ENCODE data around the gene GRPEL2. TPM values are rescaled to one million over a fixed set of nuclear protein-coding genes. Genes with fewer than 3 reads are reported as not detected.

The GRPEL2 gene
- polyA plus RNA-seq, 3 donors = 1.9 to 2.7 (median 2.0) TPM

- Mint-ChIP-seq H3K27me3 (ENCODE audit: low read depth in 3 of 3) (peaks cover 0 to 6% (median 0%) of the 10 kb centered on the region in 3 donors), H3K36me3 (no peaks in the 10 kb centered on the region), H3K9me3 (no peaks in the 10 kb centered on the region), H3K4me1 (peaks cover 7% of the 10 kb centered on the region), H3K4me3 (no peak overlapping the region), H3K27ac (no peak overlapping the region)
- H4K20me1 ChIP-seq (ENCODE audit: insufficient read depth, low read length) = no peaks in the 10 kb centered on the region
- H3K4me2 ChIP-seq (replicated peaks; ENCODE audit: extremely low read depth, low read length, poor library complexity, severe bottlenecking) = no peak overlapping the region
- DNase-seq = no peak
- no peak overlapping the region for H2AFZ ChIP-seq (ENCODE audit: insufficient read depth, low read depth, low read length, poor library complexity, severe bottlenecking)
- no peaks in the 10 kb centered on the region for H3K79me2 ChIP-seq (ENCODE audit: insufficient read depth, low read length)
- H3K4me3 ChIP-seq (replicated peaks in 1 of 3; ENCODE audit: low read depth in 2 of 3, low read length in 3 of 3) = no peak overlapping the region
- TF ChIP-seq CTCF (IDR thresholded peaks at IDR 0.05) = no peak
- intact Hi-C loops (cut with micrococcal nuclease) = no loop called here
- no peaks in the 10 kb centered on the region for H3K9me3 ChIP-seq (replicated peaks in 1 of 2; ENCODE audit: control insufficient read depth in 1 of 2, insufficient read depth in 1 of 2, low read length in 2 of 2)
- H3K4me1 ChIP-seq (ENCODE audit: control insufficient read depth in 1 of 2, insufficient read depth in 2 of 2, low read length in 2 of 2) = no peaks in the 10 kb centered on the region
- H3K27me3 ChIP-seq (ENCODE audit: control insufficient read depth in 2 of 2, insufficient read depth in 2 of 2, low read length in 2 of 2) = no peaks in the 10 kb centered on the region
- H3K27ac ChIP-seq (ENCODE audit: low read depth in 1 of 2, low read length in 2 of 2) = no peak overlapping the region
- no peaks in the 10 kb centered on the region for H3K36me3 ChIP-seq (replicated peaks in 1 of 2; ENCODE audit: control insufficient read depth in 1 of 2, insufficient read depth in 2 of 2, low read length in 2 of 2)
- 89% methylated on average over 5 of the region's 6 CpGs for WGBS (ENCODE audit: insufficient coverage)
- no peak overlapping the region for H3K9ac ChIP-seq (ENCODE audit: insufficient read depth, low read length, poor library complexity, severe bottlenecking)
Observed at GRCh38 chr5:149313151-149313841, 32.0 kb upstream of the GRPEL2 start.

GRCh38 chr5:149314571-149315111, 30.7 kb upstream of the GRPEL2 start:
- H3K9me3 ChIP-seq (replicated peaks in 1 of 2; ENCODE audit: control insufficient read depth in 1 of 2, insufficient read depth in 1 of 2, low read length in 2 of 2) = no peaks in the 10 kb centered on the region
- no peaks in the 10 kb centered on the region for H3K4me1 ChIP-seq (ENCODE audit: control insufficient read depth in 1 of 2, insufficient read depth in 2 of 2, low read length in 2 of 2)
- no peaks in the 10 kb centered on the region for H3K36me3 ChIP-seq (replicated peaks in 1 of 2; ENCODE audit: control insufficient read depth in 1 of 2, insufficient read depth in 2 of 2, low read length in 2 of 2)
- no peak overlapping the region for H3K9ac ChIP-seq (ENCODE audit: insufficient read depth, low read length, poor library complexity, severe bottlenecking)
- Mint-ChIP-seq H3K27ac (no peak overlapping the region), H3K4me3 (no peak overlapping the region), H3K9me3 (no peaks in the 10 kb centered on the region), H3K27me3 (ENCODE audit: low read depth in 3 of 3) (peaks cover 0 to 6% (median 0%) of the 10 kb centered on the region in 3 donors), H3K4me1 (peaks cover 5% of the 10 kb centered on the region), H3K36me3 (no peaks in the 10 kb centered on the region)
- no peak overlapping the region for H3K27ac ChIP-seq (ENCODE audit: low read depth in 1 of 2, low read length in 2 of 2)
- no peaks in the 10 kb centered on the region for H3K27me3 ChIP-seq (ENCODE audit: control insufficient read depth in 2 of 2, insufficient read depth in 2 of 2, low read length in 2 of 2)
- no peak overlapping the region for H3K4me3 ChIP-seq (replicated peaks in 1 of 3; ENCODE audit: low read depth in 2 of 3, low read length in 3 of 3)
- no peak overlapping the region for H3K4me2 ChIP-seq (replicated peaks; ENCODE audit: extremely low read depth, low read length, poor library complexity, severe bottlenecking)
- H4K20me1 ChIP-seq (ENCODE audit: insufficient read depth, low read length) = no peaks in the 10 kb centered on the region
- DNase-seq = no peak
- TF ChIP-seq CTCF (IDR thresholded peaks at IDR 0.05) = no peak
- H2AFZ ChIP-seq (ENCODE audit: insufficient read depth, low read depth, low read length, poor library complexity, severe bottlenecking) = no peak overlapping the region
- intact Hi-C loops (cut with micrococcal nuclease) = loop anchor here (2.0 to 5.0 kb wide), 2 partner anchors 56 to 58 kb away; no protein-coding TSS in a partner anchor
- 100% methylated on average over 2 of the region's 4 CpGs for WGBS (ENCODE audit: insufficient coverage)
- no peaks in the 10 kb centered on the region for H3K79me2 ChIP-seq (ENCODE audit: insufficient read depth, low read length)
